ENCODE data around the gene MITF. TPM values are rescaled to one million over a fixed set of nuclear protein-coding genes. Genes with fewer than 3 reads are reported as not detected.

Gene MITF
- polyA plus RNA-seq, 1 of the 3 experiments (the other 2 are of a cell fraction) = 1.7 TPM

- Histone ChIP-seq H3F3A (replicated peaks; ENCODE audit: insufficient read depth) (no peaks in the 10 kb centered on the region), H3K9me2 (no peaks in the 10 kb centered on the region), H3K27me3 (ENCODE audit: insufficient read depth) (no peaks in the 10 kb centered on the region; the same call in 1 of the 2 replicates), H3K9me3 (no peaks in the 10 kb centered on the region), H3K36me3 (replicated peaks in 1 of 2; ENCODE audit: control insufficient read depth in 1 of 2, insufficient read depth in 2 of 2, low read length in 1 of 2) (no peaks in the 10 kb centered on the region), H3K9ac (no peak overlapping the region), H3K4me1 (ENCODE audit: control insufficient read depth in 1 of 2, insufficient read depth in 2 of 2, low read depth in 1 of 2, low read length in 1 of 2) (no peaks in the 10 kb centered on the region), H3K79me2 (ENCODE audit: insufficient read depth) (no peaks in the 10 kb centered on the region), H3K27ac (ENCODE audit: low read depth in 2 of 2, low read length in 1 of 2) (no peak overlapping the region), H4K20me1 (ENCODE audit: insufficient read depth) (no peaks in the 10 kb centered on the region), H3K4me3 (ENCODE audit: low read depth in 2 of 2, low read length in 1 of 2) (no peak overlapping the region), H2AFZ (ENCODE audit: low read depth) (no peak overlapping the region), H3K4me2 (no peak overlapping the region)
- WGBS (ENCODE audit: low lambda C conversion rate) = 59% methylated on average over 6 of the region's 6 CpGs
- CTCF ChIA-PET = no interaction called here
- POLR2A ChIA-PET = no interaction called here
- no peak for TF ChIP-seq YY1 (IDR thresholded peaks at IDR 0.05; ENCODE audit: low read depth)
- no peak for TF ChIP-seq SIN3A (IDR thresholded peaks at IDR 0.05; ENCODE audit: borderline replicate concordance, low read depth, low read length)
- no peak for TF ChIP-seq FOSL2 (IDR thresholded peaks at IDR 0.05; ENCODE audit: borderline replicate concordance, low read depth)
- no peak for TF ChIP-seq SMC3 (IDR thresholded peaks at IDR 0.05; ENCODE audit: low read depth, low read length)
- TF ChIP-seq RCOR1 (IDR thresholded peaks at IDR 0.05; ENCODE audit: low read length) = no peak
- no peak for TF ChIP-seq JUND (IDR thresholded peaks at IDR 0.05)
- no peak for TF ChIP-seq MEF2A (IDR thresholded peaks at IDR 0.05; ENCODE audit: borderline replicate concordance, low read depth)
- no peak for TF ChIP-seq POLR2AphosphoS5 (IDR thresholded peaks at IDR 0.05; ENCODE audit: low read depth, low read length)
- TF ChIP-seq GABPA (IDR thresholded peaks at IDR 0.05; ENCODE audit: low read depth) = no peak
- TF ChIP-seq CHD2 (IDR thresholded peaks at IDR 0.05; ENCODE audit: low read length, partially characterized antibody) = no peak
- no peak for TF ChIP-seq FOXM1 (IDR thresholded peaks at IDR 0.05; ENCODE audit: low read depth)
- TF ChIP-seq TCF12 (IDR thresholded peaks at IDR 0.05) = no peak
- no peak for TF ChIP-seq USF1 (IDR thresholded peaks at IDR 0.05; ENCODE audit: borderline replicate concordance, low read depth)
- TF ChIP-seq RAD21 (IDR thresholded peaks at IDR 0.05; ENCODE audit: low read length) = no peak
- TF ChIP-seq RXRA (IDR thresholded peaks at IDR 0.05; ENCODE audit: borderline replicate concordance, low read depth) = no peak
- TF ChIP-seq MXI1 (IDR thresholded peaks at IDR 0.05; ENCODE audit: low read depth, low read length) = no peak
- DNase-seq = no peak
Measured at GRCh38 chr3:69986419-69986818, 247.2 kb downstream of the MITF start.

GRCh38 chr3:69987833-69988232 is 248.6 kb downstream of the MITF start:
- ChIA-PET CTCF (no interaction called here), POLR2A (no interaction called here)
- 76% methylated on average over 5 of the region's 6 CpGs for WGBS (ENCODE audit: low lambda C conversion rate)
- TF ChIP-seq EP300 (IDR thresholded peaks at IDR 0.05; ENCODE audit: borderline replicate concordance in 1 of 2, low read depth in 1 of 2, low read length in 1 of 2) = no peak
- no peak for TF ChIP-seq JUND (IDR thresholded peaks at IDR 0.05)
- no peak for TF ChIP-seq MEF2A (IDR thresholded peaks at IDR 0.05; ENCODE audit: borderline replicate concordance, low read depth)
- TF ChIP-seq ZBTB33 (IDR thresholded peaks at IDR 0.05; ENCODE audit: borderline replicate concordance, low read depth) = no peak
- no peak for TF ChIP-seq EZH2phosphoT487 (IDR thresholded peaks at IDR 0.05; ENCODE audit: borderline replicate concordance, low read depth)
- no peak for TF ChIP-seq FOSL2 (IDR thresholded peaks at IDR 0.05; ENCODE audit: borderline replicate concordance, low read depth)
- no peak for TF ChIP-seq MXI1 (IDR thresholded peaks at IDR 0.05; ENCODE audit: low read depth, low read length)
- TF ChIP-seq USF1 (IDR thresholded peaks at IDR 0.05; ENCODE audit: borderline replicate concordance, low read depth) = no peak
- no peak for TF ChIP-seq IRF3 (IDR thresholded peaks at IDR 0.05; ENCODE audit: low read depth, low read length)
- TF ChIP-seq GABPA (IDR thresholded peaks at IDR 0.05; ENCODE audit: low read depth) = no peak
- no peak for TF ChIP-seq RFX5 (IDR thresholded peaks at IDR 0.05; ENCODE audit: low read length)
- no peak for TF ChIP-seq RXRA (IDR thresholded peaks at IDR 0.05; ENCODE audit: borderline replicate concordance, low read depth)

More at GRCh38 chr3:69987833-69988232, 248.6 kb downstream of the MITF start:
- H3K4me1 ChIP-seq (ENCODE audit: control insufficient read depth in 1 of 2, insufficient read depth in 2 of 2, low read depth in 1 of 2, low read length in 1 of 2) = no peaks in the 10 kb centered on the region; a peak in 1 of 4 replicates
- no peak overlapping the region for H3K4me2 ChIP-seq
- no peaks in the 10 kb centered on the region; the same call in 1 of the 2 replicates for H3K27me3 ChIP-seq (ENCODE audit: insufficient read depth)
- no peaks in the 10 kb centered on the region for H4K20me1 ChIP-seq (ENCODE audit: insufficient read depth)
- no peaks in the 10 kb centered on the region for H3K36me3 ChIP-seq (replicated peaks in 1 of 2; ENCODE audit: control insufficient read depth in 1 of 2, insufficient read depth in 2 of 2, low read length in 1 of 2)
- H3K9me3 ChIP-seq = no peaks in the 10 kb centered on the region
- H3K9me2 ChIP-seq = no peaks in the 10 kb centered on the region
- no peak overlapping the region for H3K9ac ChIP-seq
- DNase-seq = no peak
- H2AFZ ChIP-seq (ENCODE audit: low read depth) = no peak overlapping the region
- H3K79me2 ChIP-seq (ENCODE audit: insufficient read depth) = no peaks in the 10 kb centered on the region
- no peak overlapping the region for H3K4me3 ChIP-seq (ENCODE audit: low read depth in 2 of 2, low read length in 1 of 2)
- H3F3A ChIP-seq (replicated peaks; ENCODE audit: insufficient read depth) = no peaks in the 10 kb centered on the region
- H3K27ac ChIP-seq (ENCODE audit: low read depth in 2 of 2, low read length in 1 of 2) = no peak overlapping the region
